CD14-positive monocyte (primary cell): Measurements from ENCODE around the gene SHPK. TPM values are rescaled to one million over a fixed set of nuclear protein-coding genes. Genes with fewer than 3 reads are reported as not detected.

Experiments
- DNase-seq, 3 donors: peaks; one replicate each; pipeline ENCODE4 v3.0.0-alpha.2; 2011 to 2022
- H2AFZ ChIP-seq: 2 replicates; pipeline ENCODE4 v1.6.0; 2012; ENCODE audit warnings: mild to moderate bottlenecking, low read depth, low read length, inconsistent platforms; ENCODE audit not compliant: insufficient read depth, poor library complexity, severe bottlenecking
- H3K27ac ChIP-seq, 2 donors: 1 replicate in 1 of 2; 2 replicates in 1 of 2; pipeline ENCODE4 v1.5.1; 2012 to 2013; ENCODE audit warnings: low read length in 2 of 2, control low read depth in 1 of 2, inconsistent platforms in 1 of 2, low read depth in 1 of 2, mild to moderate bottlenecking in 1 of 2
- H3K27me3 ChIP-seq, 2 donors: one replicate each; pipeline versions ENCODE4 v1.6.0 to v1.6.1; 2011 to 2013; ENCODE audit warnings: low read length in 2 of 2; ENCODE audit not compliant: control insufficient read depth in 2 of 2, insufficient read depth in 2 of 2
- H3K36me3 ChIP-seq, 2 donors: replicated peaks in 1 of 2; 1 replicate in 1 of 2; 2 replicates in 1 of 2; pipeline versions ENCODE4 v1.5.1 to v1.6.1; 2012 to 2013; ENCODE audit warnings: low read length in 2 of 2, control low read depth in 1 of 2, inconsistent platforms in 1 of 2, mild to moderate bottlenecking in 1 of 2; ENCODE audit not compliant: insufficient read depth in 2 of 2, control insufficient read depth in 1 of 2
- H3K4me1 ChIP-seq, 2 donors: 1 replicate in 1 of 2; 2 replicates in 1 of 2; pipeline versions ENCODE4 v1.5.1 to v1.6.1; 2012 to 2013; ENCODE audit warnings: low read length in 2 of 2, control low read depth in 1 of 2, inconsistent platforms in 1 of 2, mild to moderate bottlenecking in 1 of 2, moderate library complexity in 1 of 2; ENCODE audit not compliant: insufficient read depth in 2 of 2, control insufficient read depth in 1 of 2
- H3K4me2 ChIP-seq: replicated peaks from 2 replicates; pipeline ENCODE3; 2012; ENCODE audit warnings: low read length, moderate library complexity, mild to moderate bottlenecking; ENCODE audit not compliant: poor library complexity, severe bottlenecking; ENCODE audit errors: extremely low read depth
- H3K4me3 ChIP-seq, 3 experiments: fragments of 200-600 bp in 1 of 3; sonication (generic) in 1 of 3; replicated peaks in 1 of 3; 1 replicate in 2 of 3; 2 replicates in 1 of 3; pipeline ENCODE4 v1.5.1; 2011 to 2013; ENCODE audit warnings: low read length in 3 of 3, mild to moderate bottlenecking in 3 of 3, control low read depth in 2 of 3, low read depth in 2 of 3, inconsistent platforms in 1 of 3, moderate library complexity in 1 of 3
- H3K79me2 ChIP-seq: 2 replicates; pipeline ENCODE4 v1.6.0; 2012; ENCODE audit warnings: mild to moderate bottlenecking, control low read depth, inconsistent platforms, low read length, moderate library complexity; ENCODE audit not compliant: insufficient read depth
- H3K9ac ChIP-seq: 2 replicates; pipeline ENCODE4 v1.6.0; 2017; ENCODE audit warnings: low read length, mild to moderate bottlenecking; ENCODE audit not compliant: insufficient read depth, poor library complexity, severe bottlenecking
- H3K9me3 ChIP-seq, 2 donors: replicated peaks in 1 of 2; 1 replicate in 1 of 2; 2 replicates in 1 of 2; pipeline versions ENCODE4 v1.5.1 to v1.6.1; 2012 to 2013; ENCODE audit warnings: low read length in 2 of 2, control low read depth in 1 of 2; ENCODE audit not compliant: control insufficient read depth in 1 of 2, insufficient read depth in 1 of 2
- H4K20me1 ChIP-seq: 2 replicates; pipeline ENCODE4 v1.6.0; 2012; ENCODE audit warnings: mild to moderate bottlenecking, low read length, control low read depth, moderate library complexity; ENCODE audit not compliant: insufficient read depth
- H3K27ac Mint-ChIP-seq, 7 donors: one replicate each; pipeline ENCODE4 v1.8.0; 2020; ENCODE audit warnings: mild to moderate bottlenecking in 7 of 7, mixed read lengths in 7 of 7, moderate library complexity in 6 of 7, inconsistent platforms in 2 of 7
- H3K27me3 Mint-ChIP-seq, 3 donors: one replicate each; pipeline ENCODE4 v1.8.0; 2021 to 2022; ENCODE audit warnings: low read depth in 3 of 3, mild to moderate bottlenecking in 3 of 3, mixed read lengths in 3 of 3, moderate library complexity in 3 of 3, inconsistent platforms in 1 of 3
- H3K36me3 Mint-ChIP-seq, 2 donors: one replicate each; pipeline ENCODE4 v1.8.0; 2020; ENCODE audit warnings: mixed read lengths in 2 of 2, inconsistent platforms in 1 of 2, mild to moderate bottlenecking in 1 of 2
- H3K4me1 Mint-ChIP-seq: one replicate; pipeline ENCODE4 v1.8.0; 2020; ENCODE audit warnings: mild to moderate bottlenecking, mixed read lengths
- H3K4me3 Mint-ChIP-seq, 2 donors: one replicate each; pipeline ENCODE4 v1.8.0; 2020; ENCODE audit warnings: mild to moderate bottlenecking in 2 of 2, mixed read lengths in 2 of 2, moderate library complexity in 1 of 2
- H3K9me3 Mint-ChIP-seq, 7 donors: one replicate each; pipeline ENCODE4 v1.8.0; 2020 to 2022; ENCODE audit warnings: mixed read lengths in 7 of 7, mild to moderate bottlenecking in 6 of 7, moderate library complexity in 6 of 7, inconsistent platforms in 2 of 7
- CTCF ChIP-seq: fragments of 200-600 bp; IDR thresholded peaks from one replicate; pipeline ENCODE4 v1.8.0; 2022; ENCODE audit warnings: antibody characterized with exemption, mild to moderate bottlenecking
- WGBS: methylation state at CpG from one replicate; pipeline ENCODE4 v1.1.5; 2013; ENCODE audit warnings: missing lambda C conversion rate; ENCODE audit not compliant: insufficient coverage; 5-methylcytosine and 5-hydroxymethylcytosine counted together
- intact Hi-C, 2 donors: fragments of 100-400 bp; cut with micrococcal nuclease; formaldehyde crosslinking; loops; one replicate each; pipeline versions ENCODE4 v1.15.0 to v1.15.1; 2023
- polyA plus RNA-seq, 3 donors: library from polyadenylated mRNA; depleted of rRNA in 1 of 3; unstranded in 2 of 3; stranded (reverse) in 1 of 3; fragments of 300-500 nt in 2 of 3; fragments of >200 nt in 1 of 3; fragmentation: Illumina TruSeq in 2 of 3; gene quantifications; 1 replicate in 2 of 3; 2 replicates in 1 of 3; pipeline ENCODE4 v1.2.3, GENCODE V29; 2012 to 2021

The SHPK gene
- polyA plus RNA-seq, 3 donors: 4.3 to 4.6 (median 4.6) TPM

GRCh38 chr17:3660311-3660891 is 24.4 kb upstream of the SHPK start:
- Mint-ChIP-seq H3K4me1 (peaks cover 3% of the 10 kb centered on the region), H3K27me3 (peaks cover 0 to 3% (median 2%) of the 10 kb centered on the region in 3 donors), H3K36me3 (peaks cover 19 to 58% of the 10 kb centered on the region in 2 donors), H3K4me3 (no peak overlapping the region), H3K9me3 (no peaks in the 10 kb centered on the region), H3K27ac (no peak overlapping the region)
- intact Hi-C loops: no loop called here
- TF ChIP-seq CTCF: no peak
- Histone ChIP-seq H3K4me2 (no peak overlapping the region), H3K4me1 (no peaks in the 10 kb centered on the region), H3K4me3 (no peak overlapping the region), H3K79me2 (no peaks in the 10 kb centered on the region), H3K27me3 (no peaks in the 10 kb centered on the region), H3K36me3 (peaks cover 30 to 51% of the 10 kb centered on the region in 2 donors), H2AFZ (no peak overlapping the region), H3K9me3 (no peaks in the 10 kb centered on the region), H4K20me1 (no peaks in the 10 kb centered on the region), H3K9ac (no peak overlapping the region), H3K27ac (no peak overlapping the region)
- DNase-seq: no peak
- 94% methylated on average over 23 of the region's 23 CpGs for whole genome bisulfite sequencing

GRCh38 chr17:3659541-3660111 is 23.6 kb upstream of the SHPK start:
- Histone ChIP-seq H3K79me2 (no peaks in the 10 kb centered on the region), H2AFZ (no peak overlapping the region), H3K9me3 (no peaks in the 10 kb centered on the region), H3K36me3 (peaks cover 30 to 50% of the 10 kb centered on the region in 2 donors), H3K27me3 (no peaks in the 10 kb centered on the region), H3K4me1 (no peaks in the 10 kb centered on the region), H4K20me1 (no peaks in the 10 kb centered on the region), H3K4me2 (no peak overlapping the region), H3K4me3 (no peak overlapping the region), H3K9ac (no peak overlapping the region), H3K27ac (no peak overlapping the region)
- no peak for DNase-seq
- intact Hi-C loops: no loop called here
- Mint-ChIP-seq H3K27me3 (peaks cover 0 to 2% (median 0%) of the 10 kb centered on the region in 3 donors), H3K4me1 (peaks cover 3% of the 10 kb centered on the region), H3K4me3 (no peak overlapping the region), H3K36me3 (peaks cover 21 to 55% of the 10 kb centered on the region in 2 donors), H3K27ac (peak overlapping the region in 1 of 7 donors; percentile 63), H3K9me3 (peaks cover 0 to 2% (median 0%) of the 10 kb centered on the region in 7 donors)
- 88% methylated on average over 14 of the region's 22 CpGs for WGBS
- no peak for TF ChIP-seq CTCF
